Chondrocyte (in vitro differentiated cells): ENCODE data around the gene CCR6. TPM values are rescaled to one million over a fixed set of nuclear protein-coding genes. Genes with fewer than 3 reads are reported as not detected.

Source experiments
- DNase-seq: peaks from one replicate; pipeline ENCODE4 v3.0.0; 2021; ENCODE audit warnings: mixed read lengths, low spot score
- H3K27ac Mint-ChIP-seq: one replicate; pipeline ENCODE4 v1.8.0; 2021; ENCODE audit warnings: mild to moderate bottlenecking, moderate library complexity, mixed read lengths; ENCODE audit not compliant: unreplicated experiment
- H3K27me3 Mint-ChIP-seq: 2 replicates; pipeline ENCODE4 v1.8.0; 2021; ENCODE audit warnings: low read depth, mixed read lengths
- H3K36me3 Mint-ChIP-seq: 2 replicates; pipeline ENCODE4 v1.8.0; 2021; ENCODE audit warnings: low read depth, mixed read lengths
- H3K4me1 Mint-ChIP-seq: 2 replicates; pipeline ENCODE4 v1.8.0; 2021; ENCODE audit warnings: low read depth, mild to moderate bottlenecking, mixed read lengths
- H3K4me3 Mint-ChIP-seq: one replicate; pipeline ENCODE4 v1.8.0; 2021; ENCODE audit warnings: mild to moderate bottlenecking, moderate library complexity, mixed read lengths; ENCODE audit not compliant: unreplicated experiment
- H3K9me3 Mint-ChIP-seq: 2 replicates; pipeline ENCODE4 v1.8.0; 2021; ENCODE audit warnings: low read depth, mixed read lengths
- total RNA-seq: library from RNA; stranded (reverse); gene quantifications from 3 replicates; pipeline ENCODE4 v1.2.1, GENCODE V29; 2021
- TF ChIP-seq, protein P1 (sequence below): fragments of 200-600 bp; sonication (generic); IDR thresholded peaks from 2 replicates; pipeline ENCODE4 v1.5.0; 2021; ENCODE audit warnings: antibody characterized with exemption, mild to moderate bottlenecking, moderate library complexity

Gene CCR6
- total RNA-seq, 1 donor from 2014 or later: not detected

DNA sequence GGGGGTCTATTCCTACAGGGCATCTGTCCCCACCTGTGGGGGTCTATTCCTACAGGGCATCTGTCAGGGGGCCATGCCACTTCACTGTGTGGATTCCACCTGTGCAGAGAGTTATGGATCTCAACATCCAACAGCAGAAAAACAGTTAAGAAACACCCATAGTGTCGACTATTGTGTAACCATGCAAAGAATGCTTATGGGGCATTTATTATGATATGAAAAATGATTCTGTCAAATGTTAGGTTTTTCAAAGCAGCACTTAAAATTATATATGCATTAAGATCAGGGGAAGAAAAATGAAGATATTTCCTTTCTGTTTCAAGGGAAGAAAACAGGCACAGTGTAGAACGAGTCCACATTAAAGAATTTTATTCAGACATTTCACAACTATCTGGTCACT, 32.0 kb downstream of the CCR6 start:
- Mint-ChIP-seq H3K9me3 (no peaks in the 10 kb centered on the region), H3K27me3 (no peaks in the 10 kb centered on the region), H3K27ac (no peak overlapping the region), H3K4me3 (no peak overlapping the region), H3K36me3 (no peaks in the 10 kb centered on the region), H3K4me1 (peaks cover 10% of the 10 kb centered on the region)
- DNase-seq: no peak
- TF ChIP-seq, protein P1, sequence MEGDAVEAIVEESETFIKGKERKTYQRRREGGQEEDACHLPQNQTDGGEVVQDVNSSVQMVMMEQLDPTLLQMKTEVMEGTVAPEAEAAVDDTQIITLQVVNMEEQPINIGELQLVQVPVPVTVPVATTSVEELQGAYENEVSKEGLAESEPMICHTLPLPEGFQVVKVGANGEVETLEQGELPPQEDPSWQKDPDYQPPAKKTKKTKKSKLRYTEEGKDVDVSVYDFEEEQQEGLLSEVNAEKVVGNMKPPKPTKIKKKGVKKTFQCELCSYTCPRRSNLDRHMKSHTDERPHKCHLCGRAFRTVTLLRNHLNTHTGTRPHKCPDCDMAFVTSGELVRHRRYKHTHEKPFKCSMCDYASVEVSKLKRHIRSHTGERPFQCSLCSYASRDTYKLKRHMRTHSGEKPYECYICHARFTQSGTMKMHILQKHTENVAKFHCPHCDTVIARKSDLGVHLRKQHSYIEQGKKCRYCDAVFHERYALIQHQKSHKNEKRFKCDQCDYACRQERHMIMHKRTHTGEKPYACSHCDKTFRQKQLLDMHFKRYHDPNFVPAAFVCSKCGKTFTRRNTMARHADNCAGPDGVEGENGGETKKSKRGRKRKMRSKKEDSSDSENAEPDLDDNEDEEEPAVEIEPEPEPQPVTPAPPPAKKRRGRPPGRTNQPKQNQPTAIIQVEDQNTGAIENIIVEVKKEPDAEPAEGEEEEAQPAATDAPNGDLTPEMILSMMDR: no peak

DNA sequence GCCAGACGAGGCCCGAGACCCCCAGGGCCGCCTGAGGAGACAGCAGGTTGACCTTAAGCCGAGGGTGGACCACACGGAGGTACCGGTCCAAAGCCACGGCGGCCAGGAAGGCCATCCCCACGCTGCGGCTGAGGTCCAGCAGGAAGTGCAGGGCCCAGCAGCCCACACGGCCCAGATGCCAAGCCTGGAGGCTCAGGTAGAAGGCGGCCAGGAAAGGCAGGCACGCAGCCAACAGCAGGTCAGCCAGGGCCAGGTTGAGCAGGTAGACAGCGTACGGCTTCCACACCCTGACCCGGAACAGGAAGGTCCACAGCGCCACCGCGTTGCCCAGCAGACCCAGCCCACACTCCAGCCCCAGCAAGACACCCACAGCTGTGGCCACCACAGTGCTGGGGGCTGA, 34.5 kb downstream of the CCR6 start:
- Mint-ChIP-seq H3K4me3 (no peak overlapping the region), H3K9me3 (no peaks in the 10 kb centered on the region), H3K27ac (no peak overlapping the region), H3K4me1 (peaks cover 10% of the 10 kb centered on the region), H3K27me3 (peaks cover 1% of the 10 kb centered on the region), H3K36me3 (no peaks in the 10 kb centered on the region)
- no peak for DNase-seq
- TF ChIP-seq, protein P1: no peak

DNA sequence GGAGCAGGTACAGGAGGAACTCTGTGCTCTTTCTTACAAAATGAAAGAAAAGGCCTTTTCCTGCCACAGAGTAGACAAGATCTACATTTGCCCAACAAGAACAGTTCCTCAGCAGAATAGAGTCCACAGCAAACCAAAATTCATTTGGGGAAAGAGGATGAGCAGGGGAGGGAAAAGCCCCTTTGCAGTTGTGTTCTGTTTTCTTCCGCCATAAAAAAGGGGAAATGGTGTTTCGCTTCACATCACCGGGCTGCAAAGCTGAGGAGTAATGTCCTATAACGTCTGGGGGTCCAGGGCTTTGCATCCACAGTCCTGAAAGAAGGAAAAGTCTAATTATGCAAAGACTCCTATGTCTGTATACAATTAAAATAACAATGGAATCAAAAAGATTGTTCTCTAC, 35.0 kb downstream of the CCR6 start, which contains the start of gene GPR31:
GPR31 (minus strand) TSS at position 118 of the 400 bp plus-strand sequence. CDS start 149 bp downstream, outside the sequence.
- Mint-ChIP-seq H3K27ac (no peak within 1 kb of the TSS), H3K9me3 (no peaks in the 10 kb centered on the region), H3K4me1 (peaks cover 9% of the 10 kb centered on the region), H3K4me3 (no peak within 1 kb of the TSS), H3K27me3 (peaks cover 1% of the 10 kb centered on the region), H3K36me3 (no peaks in the 10 kb centered on the region)
- no peak for DNase-seq
- TF ChIP-seq, protein P1: no peak

DNA sequence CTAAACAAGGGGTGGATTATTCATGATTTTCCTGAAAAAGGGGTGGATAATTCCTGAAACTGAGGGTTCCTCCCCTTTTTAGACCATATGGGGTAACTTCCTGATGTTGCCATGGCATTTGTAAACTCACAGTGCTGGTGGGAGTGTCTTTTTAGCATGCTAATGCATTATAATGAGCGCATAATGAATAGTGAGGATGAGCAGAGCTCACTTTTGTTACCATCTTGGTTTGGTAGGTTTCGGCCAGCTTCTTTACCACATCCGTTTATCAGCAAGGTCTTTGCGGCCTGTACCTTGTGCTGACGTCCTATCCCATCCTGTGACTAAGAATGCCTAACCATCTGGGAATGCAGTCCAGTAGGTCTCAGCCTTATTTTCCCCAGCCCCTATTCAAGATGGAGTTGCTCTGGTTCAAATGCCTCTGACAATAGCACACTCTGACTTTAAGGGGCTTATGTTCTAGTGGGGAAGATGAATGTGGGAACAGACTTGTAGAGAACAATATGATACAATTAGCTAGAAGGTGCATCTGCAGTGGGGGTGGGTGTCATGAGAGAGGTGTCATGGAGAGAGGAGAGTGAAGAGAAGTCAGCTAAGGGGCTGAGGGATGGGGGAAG, 39.1 kb downstream of the CCR6 start:
- H3K4me3 Mint-ChIP-seq: no peak overlapping the region
- no peaks in the 10 kb centered on the region for H3K9me3 Mint-ChIP-seq
- peaks cover 29% of the 10 kb centered on the region for H3K27me3 Mint-ChIP-seq
- no peak for DNase-seq
- peaks cover 2% of the 10 kb centered on the region for H3K36me3 Mint-ChIP-seq
- no peak overlapping the region for H3K27ac Mint-ChIP-seq
- TF ChIP-seq, protein P1: no peak
- no peaks in the 10 kb centered on the region for H3K4me1 Mint-ChIP-seq

DNA sequence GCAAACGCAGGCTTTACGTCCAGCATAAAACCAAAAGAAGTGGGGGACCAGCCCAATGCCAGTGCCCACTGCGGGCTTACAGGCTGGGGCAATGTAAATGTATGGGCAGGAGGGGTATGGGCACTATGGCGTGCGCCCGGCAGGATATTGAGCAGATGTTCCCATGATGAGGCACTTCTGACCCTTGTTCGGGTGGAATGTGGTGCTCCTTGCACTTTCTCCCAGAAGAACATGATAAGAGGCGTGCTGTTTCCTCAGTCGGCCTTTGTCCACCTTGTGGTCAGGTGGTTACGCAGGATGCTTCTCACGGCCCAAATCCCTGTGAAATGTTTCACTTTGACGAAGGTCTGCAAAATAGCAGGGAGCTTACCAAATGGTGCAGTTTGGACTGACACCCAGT, 39.7 kb downstream of the CCR6 start:
- no peaks in the 10 kb centered on the region for H3K9me3 Mint-ChIP-seq
- no peaks in the 10 kb centered on the region for H3K4me1 Mint-ChIP-seq
- H3K27ac Mint-ChIP-seq: no peak overlapping the region
- H3K4me3 Mint-ChIP-seq: no peak overlapping the region
- H3K36me3 Mint-ChIP-seq: peaks cover 2% of the 10 kb centered on the region
- peaks cover 32% of the 10 kb centered on the region for H3K27me3 Mint-ChIP-seq
- TF ChIP-seq, protein P1: no peak
- no peak for DNase-seq
